ENCODE data around the gene ARAP2. TPM values are rescaled to one million over a fixed set of nuclear protein-coding genes. Genes with fewer than 3 reads are reported as not detected.

Gene ARAP2
- total and polyA plus RNA-seq, 11 donors = 0.38 to 17.0 (median 3.4) TPM

GRCh38 chr4:36251983-36252382 lies 7.7 kb upstream of the ARAP2 start:
- no peak for DNase-seq
- 55 to 85% (median 82%) methylated on average over 2 of the region's 2 CpGs for WGBS, 4 donors
- no peak for TF ChIP-seq CTCF (IDR thresholded peaks at IDR 0.05)
- TF ChIP-seq POLR2A (IDR thresholded peaks at IDR 0.05) = no peak
- H3K9me3 ChIP-seq = no peaks in the 10 kb centered on the region
- no peak for ATAC-seq
- H3K4me1 ChIP-seq = peaks cover 0 to 25% (median 0%) of the 10 kb centered on the region in 12 donors
- no peak overlapping the region for H3K27ac ChIP-seq
- intact Hi-C loops (cut with DNase I) = no loop called here
- no peak overlapping the region for H3K4me3 ChIP-seq
- no peaks in the 10 kb centered on the region for H3K27me3 ChIP-seq
- no peaks in the 10 kb centered on the region for H3K36me3 ChIP-seq

- no peak for TF ChIP-seq CTCF (IDR thresholded peaks at IDR 0.05)
- TF ChIP-seq POLR2A (IDR thresholded peaks at IDR 0.05) = no peak
- DNase-seq (no peak), ATAC-seq (no peak)
- Histone ChIP-seq H3K27ac (no peak overlapping the region), H3K4me1 (peaks cover 0 to 5% (median 0%) of the 10 kb centered on the region in 12 donors), H3K9me3 (no peaks in the 10 kb centered on the region), H3K27me3 (peaks cover 0 to 6% (median 0%) of the 10 kb centered on the region in 9 donors), H3K36me3 (no peaks in the 10 kb centered on the region), H3K4me3 (no peak overlapping the region)
- intact Hi-C loops (cut with DNase I) = no loop called here
- 49 to 66% (median 64%) methylated on average over 1 of the region's 1 CpG for WGBS, 4 donors
Measured at GRCh38 chr4:36249610-36250009, 5.3 kb upstream of the ARAP2 start.

- ATAC-seq (peak in 3 of 4 donors; percentile 76 to 83 (median 77)), DNase-seq (peak in 4 of 5 donors; percentile 57 to 70 (median 66))
- no peak for TF ChIP-seq POLR2A (IDR thresholded peaks at IDR 0.05)
- TF ChIP-seq CTCF (IDR thresholded peaks at IDR 0.05) = no peak
- peak overlapping the region; percentile 43 to 94 (median 78) for H3K27ac ChIP-seq
- no peaks in the 10 kb centered on the region for H3K36me3 ChIP-seq
- peaks cover 0 to 11% (median 0%) of the 10 kb centered on the region in 9 donors for H3K27me3 ChIP-seq
- intact Hi-C loops (cut with DNase I) = no loop called here
- H3K4me3 ChIP-seq = peak overlapping the region; percentile 34 to 75 (median 68)
- no peaks in the 10 kb centered on the region for H3K9me3 ChIP-seq
- 4 to 10% (median 5%) methylated on average over 18 to 38 of the region's 38 CpGs for WGBS, 4 donors
- peaks cover 0 to 30% (median 2%) of the 10 kb centered on the region in 12 donors for H3K4me1 ChIP-seq
Measured at GRCh38 chr4:36243355-36244256, 708 bp downstream of the ARAP2 start.

GRCh38 chr4:36242629-36243354 lies 1.5 kb downstream of the ARAP2 start:
- H3K9me3 ChIP-seq = peaks cover 0 to 1% (median 0%) of the 10 kb centered on the region in 12 donors
- TF ChIP-seq POLR2A (IDR thresholded peaks at IDR 0.05) (no peak), CTCF (IDR thresholded peaks at IDR 0.05) (no peak)
- WGBS, 4 donors = 63 to 68% (median 66%) methylated on average over 7 of the region's 7 CpGs
- H3K4me1 ChIP-seq = peaks cover 0 to 30% (median 2%) of the 10 kb centered on the region in 12 donors
- DNase-seq (no peak), ATAC-seq (no peak)
- intact Hi-C loops (cut with DNase I) = no loop called here
- H3K27ac ChIP-seq = peak overlapping the region in 7 of 12 donors; percentile 7 to 94 (median 81)
- peak overlapping the region in 9 of 12 donors; percentile 53 to 75 (median 71) for H3K4me3 ChIP-seq
- H3K36me3 ChIP-seq = no peaks in the 10 kb centered on the region
- peaks cover 0 to 11% (median 0%) of the 10 kb centered on the region in 9 donors for H3K27me3 ChIP-seq
